HTR-8/SVneo (cell line): ENCODE measurements around the gene DOC2B.
"Not testable (repeated sequence)": the region's sequence is repeated elsewhere in the genome, so short reads cannot be mapped to it uniquely, and the experiment has no call there.

Source experiments
- DNase-seq: peaks from one replicate; pipeline ENCODE4 v3.0.0; 2011; ENCODE audit warnings: low spot score, mixed read lengths; ENCODE audit not compliant: insufficient read length
- FAIRE-seq: peaks from 2 replicates; lab custom pipeline; 2011; peaks lifted over from hg19 to GRCh38; lab: Jason Lieb, UNC

Gene DOC2B

GRCh38 chr17:133932-134331 lies 47.5 kb downstream of the DOC2B start:
- not testable (repeated sequence) for FAIRE-seq, DNase-seq

- not testable (repeated sequence) for DNase-seq, FAIRE-seq
Observed at GRCh38 chr17:118339-118917, 63.0 kb downstream of the DOC2B start.

DNA sequence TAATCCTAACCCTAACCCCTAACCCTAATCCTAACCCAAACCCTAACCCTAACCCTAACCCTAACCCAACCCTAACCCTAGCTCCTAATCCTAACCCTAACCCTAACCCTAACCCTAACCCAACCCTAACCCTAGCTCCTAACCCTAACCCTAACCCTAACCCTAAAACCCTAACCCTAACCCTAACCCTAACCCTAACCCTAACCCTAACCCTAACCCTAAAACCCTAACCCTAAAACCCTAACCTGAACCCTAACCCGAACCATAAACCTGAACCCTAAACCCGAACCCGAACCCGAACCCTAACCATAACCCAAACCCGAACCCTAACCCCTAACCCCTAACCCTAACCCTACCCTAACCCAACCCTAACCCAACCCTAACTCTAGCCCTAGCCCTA lies 68.3 kb downstream of the DOC2B start:
- DNase-seq, FAIRE-seq: not testable (repeated sequence)
